ENCODE measurements around the gene SMOC1. TPM values are rescaled to one million over a fixed set of nuclear protein-coding genes. Genes with fewer than 3 reads are reported as not detected.

The SMOC1 gene
- total RNA-seq, 1 donor from 2014 or later: 2.0 TPM

GRCh38 chr14:69990323-69990722, 111.1 kb downstream of the SMOC1 start:
- Mint-ChIP-seq H3K36me3 (ENCODE audit: unreplicated experiment) (no peaks in the 10 kb centered on the region), H3K27me3 (ENCODE audit: unreplicated experiment) (peaks cover 2% of the 10 kb centered on the region), H3K4me1 (ENCODE audit: unreplicated experiment) (no peaks in the 10 kb centered on the region), H3K9me3 (ENCODE audit: unreplicated experiment) (peaks cover 7% of the 10 kb centered on the region), H3K4me3 (ENCODE audit: unreplicated experiment) (no peak overlapping the region), H3K27ac (ENCODE audit: unreplicated experiment) (no peak overlapping the region)
- no peak for DNase-seq (ENCODE audit: extremely low spot score, unreplicated experiment)
- TF ChIP-seq CTCF (IDR thresholded peaks at IDR 0.05): no peak

GRCh38 chr14:69991422-69991821, 112.2 kb downstream of the SMOC1 start:
- TF ChIP-seq CTCF (IDR thresholded peaks at IDR 0.05): no peak
- peaks cover 7% of the 10 kb centered on the region for H3K9me3 Mint-ChIP-seq (ENCODE audit: unreplicated experiment)
- DNase-seq (ENCODE audit: extremely low spot score, unreplicated experiment): no peak
- H3K27me3 Mint-ChIP-seq (ENCODE audit: unreplicated experiment): peaks cover 2% of the 10 kb centered on the region
- H3K36me3 Mint-ChIP-seq (ENCODE audit: unreplicated experiment): no peaks in the 10 kb centered on the region
- no peak overlapping the region for H3K27ac Mint-ChIP-seq (ENCODE audit: unreplicated experiment)
- no peaks in the 10 kb centered on the region for H3K4me1 Mint-ChIP-seq (ENCODE audit: unreplicated experiment)
- H3K4me3 Mint-ChIP-seq (ENCODE audit: unreplicated experiment): no peak overlapping the region

GRCh38 chr14:69992564-69992963, 113.3 kb downstream of the SMOC1 start:
- Mint-ChIP-seq H3K27me3 (ENCODE audit: unreplicated experiment) (peaks cover 2% of the 10 kb centered on the region), H3K4me1 (ENCODE audit: unreplicated experiment) (no peaks in the 10 kb centered on the region), H3K9me3 (ENCODE audit: unreplicated experiment) (peaks cover 7% of the 10 kb centered on the region), H3K36me3 (ENCODE audit: unreplicated experiment) (no peaks in the 10 kb centered on the region), H3K27ac (ENCODE audit: unreplicated experiment) (no peak overlapping the region), H3K4me3 (ENCODE audit: unreplicated experiment) (no peak overlapping the region)
- TF ChIP-seq CTCF (IDR thresholded peaks at IDR 0.05): no peak
- DNase-seq (ENCODE audit: extremely low spot score, unreplicated experiment): no peak

GRCh38 chr14:69993326-69993725, 114.1 kb downstream of the SMOC1 start:
- Mint-ChIP-seq H3K9me3 (ENCODE audit: unreplicated experiment) (peaks cover 7% of the 10 kb centered on the region), H3K27ac (ENCODE audit: unreplicated experiment) (no peak overlapping the region), H3K4me1 (ENCODE audit: unreplicated experiment) (no peaks in the 10 kb centered on the region), H3K27me3 (ENCODE audit: unreplicated experiment) (peaks cover 2% of the 10 kb centered on the region), H3K36me3 (ENCODE audit: unreplicated experiment) (no peaks in the 10 kb centered on the region), H3K4me3 (ENCODE audit: unreplicated experiment) (no peak overlapping the region)
- no peak for DNase-seq (ENCODE audit: extremely low spot score, unreplicated experiment)
- TF ChIP-seq CTCF (IDR thresholded peaks at IDR 0.05): no peak

GRCh38 chr14:69994002-69994401, 114.8 kb downstream of the SMOC1 start:
- no peak overlapping the region for H3K27ac Mint-ChIP-seq (ENCODE audit: unreplicated experiment)
- TF ChIP-seq CTCF (IDR thresholded peaks at IDR 0.05): no peak
- H3K9me3 Mint-ChIP-seq (ENCODE audit: unreplicated experiment): peaks cover 2% of the 10 kb centered on the region
- no peaks in the 10 kb centered on the region for H3K36me3 Mint-ChIP-seq (ENCODE audit: unreplicated experiment)
- H3K4me3 Mint-ChIP-seq (ENCODE audit: unreplicated experiment): no peak overlapping the region
- no peak for DNase-seq (ENCODE audit: extremely low spot score, unreplicated experiment)
- H3K4me1 Mint-ChIP-seq (ENCODE audit: unreplicated experiment): no peaks in the 10 kb centered on the region
- H3K27me3 Mint-ChIP-seq (ENCODE audit: unreplicated experiment): peaks cover 2% of the 10 kb centered on the region
